Stimulated activated naive B cell treated with anti-CD40 and anti-IgM and Interleukin-4, amounts not matched to agents 10 μg/mL and 1 μg/mL and 100 μg/mL, for 72 hours (primary cell): ENCODE data around the gene ATPAF1.
"Not testable (repeated sequence)": the region's sequence is repeated elsewhere in the genome, so short reads cannot be mapped to it uniquely, and the experiment has no call there.

Experiments
- ATAC-seq, 2 donors: fragments of 150-1000 bp; cut with Tn5 transposase; replicated peaks; 2 replicates each; pipeline ENCODE4 v1.10.0; 2021; ENCODE audit warnings: moderate library complexity in 1 of 2
- DNase-seq: peaks from one replicate; pipeline ENCODE4 v3.0.0; 2021
- H3K27ac Mint-ChIP-seq: one replicate; pipeline ENCODE4 v1.8.0; 2022; ENCODE audit warnings: mild to moderate bottlenecking, mixed read lengths
- H3K27me3 Mint-ChIP-seq, 2 donors: one replicate each; pipeline ENCODE4 v1.8.0; 2022; ENCODE audit warnings: mixed read lengths in 2 of 2
- H3K36me3 Mint-ChIP-seq, 2 donors: one replicate each; pipeline ENCODE4 v1.8.0; 2022; ENCODE audit warnings: mixed read lengths in 2 of 2, mild to moderate bottlenecking in 1 of 2
- H3K4me1 Mint-ChIP-seq, 2 donors: one replicate each; pipeline ENCODE4 v1.8.0; 2022; ENCODE audit warnings: mixed read lengths in 2 of 2, mild to moderate bottlenecking in 1 of 2
- H3K4me3 Mint-ChIP-seq, 2 donors: one replicate each; pipeline ENCODE4 v1.8.0; 2022; ENCODE audit warnings: mild to moderate bottlenecking in 2 of 2, mixed read lengths in 2 of 2, moderate library complexity in 1 of 2
- H3K9me3 Mint-ChIP-seq, 2 donors: one replicate each; pipeline ENCODE4 v1.8.0; 2022; ENCODE audit warnings: mixed read lengths in 2 of 2, mild to moderate bottlenecking in 1 of 2

ATPAF1 gene, protein sequence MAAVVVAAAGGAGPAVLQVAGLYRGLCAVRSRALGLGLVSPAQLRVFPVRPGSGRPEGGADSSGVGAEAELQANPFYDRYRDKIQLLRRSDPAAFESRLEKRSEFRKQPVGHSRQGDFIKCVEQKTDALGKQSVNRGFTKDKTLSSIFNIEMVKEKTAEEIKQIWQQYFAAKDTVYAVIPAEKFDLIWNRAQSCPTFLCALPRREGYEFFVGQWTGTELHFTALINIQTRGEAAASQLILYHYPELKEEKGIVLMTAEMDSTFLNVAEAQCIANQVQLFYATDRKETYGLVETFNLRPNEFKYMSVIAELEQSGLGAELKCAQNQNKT

DNA sequence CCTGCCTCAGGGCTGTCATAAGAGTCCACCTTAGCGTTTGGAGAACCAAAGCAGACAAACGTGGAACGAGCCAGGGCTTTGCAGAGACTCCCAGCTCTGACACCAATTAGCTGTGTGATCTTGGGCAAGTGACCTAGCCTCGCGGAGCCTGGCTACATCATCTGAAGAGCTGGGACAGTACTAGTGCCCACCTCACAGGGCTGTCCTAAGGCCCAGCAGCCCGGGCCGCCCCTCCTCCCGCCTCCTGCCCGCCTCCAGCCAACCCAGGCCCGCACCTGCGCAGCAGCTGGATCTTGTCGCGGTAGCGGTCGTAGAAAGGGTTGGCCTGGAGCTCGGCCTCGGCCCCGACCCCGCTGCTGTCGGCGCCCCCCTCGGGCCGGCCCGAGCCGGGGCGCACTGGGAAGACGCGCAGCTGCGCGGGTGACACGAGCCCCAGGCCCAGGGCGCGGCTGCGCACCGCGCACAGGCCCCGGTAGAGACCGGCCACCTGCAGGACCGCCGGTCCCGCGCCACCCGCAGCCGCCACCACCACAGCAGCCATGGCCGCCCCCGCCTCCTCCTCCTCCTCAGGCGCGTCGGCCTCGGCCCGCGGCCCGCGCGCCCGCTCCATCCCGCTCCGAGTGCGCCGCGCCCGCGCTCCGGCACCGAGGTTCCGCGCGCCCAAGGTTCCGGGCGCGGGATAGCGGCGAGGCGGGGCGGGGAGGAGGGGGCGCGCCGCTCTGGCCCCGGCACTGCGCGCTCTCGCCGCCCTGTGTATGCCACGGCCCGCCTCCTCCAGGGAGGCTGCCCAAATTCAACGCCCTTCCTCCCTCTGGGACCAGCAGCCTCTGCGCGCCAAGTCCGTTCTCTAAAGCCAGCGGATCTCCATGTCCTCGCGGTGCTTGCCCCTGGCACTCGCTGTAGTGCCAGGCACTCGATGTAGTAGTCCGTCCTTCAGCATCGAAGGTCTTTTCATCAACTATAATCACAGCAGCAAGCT is at the start of gene ATPAF1:
ATPAF1 (minus strand) TSS at position 583 of the 979 bp plus-strand sequence; CDS start at position 541, 42 bp downstream.
- H3K27ac Mint-ChIP-seq, result peak within 1 kb of the TSS; percentile 49
- H3K4me3 Mint-ChIP-seq, result peak within 1 kb of the TSS in 1 of 2 donors; percentile 82
- ATAC-seq (peak; percentile 89 to 93), DNase-seq (peak; percentile 66)
- H3K27me3 Mint-ChIP-seq, result no peaks in the 10 kb centered on the region
- peaks cover 17 to 18% of the 10 kb centered on the region in 2 donors for H3K4me1 Mint-ChIP-seq
- H3K9me3 Mint-ChIP-seq, result no peaks in the 10 kb centered on the region
- peaks cover 14 to 19% of the 10 kb centered on the region in 2 donors for H3K36me3 Mint-ChIP-seq

DNA sequence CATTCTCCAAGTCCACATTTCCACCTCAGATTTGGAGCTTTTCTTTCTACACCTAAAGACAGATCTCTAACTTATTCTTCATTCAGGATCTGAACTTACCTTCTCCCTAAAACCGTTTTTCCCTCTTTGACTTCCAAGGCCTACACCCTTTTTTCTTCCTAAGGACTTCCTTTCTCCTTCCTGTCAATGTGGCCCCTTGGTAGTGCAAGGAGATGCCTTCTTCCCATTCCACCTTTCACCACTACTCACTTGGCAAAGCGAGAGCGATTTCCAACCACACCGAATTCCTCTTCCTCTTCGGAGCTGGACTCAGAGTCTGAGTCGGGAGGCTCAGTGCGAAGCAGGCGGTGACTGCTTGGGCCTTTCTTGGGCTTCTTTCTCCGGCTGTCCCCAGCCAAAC is 49.5 kb upstream of the ATPAF1 start:
- Mint-ChIP-seq H3K9me3 (no peaks in the 10 kb centered on the region), H3K36me3 (peaks cover 13 to 34% of the 10 kb centered on the region in 2 donors), H3K4me3 (peak overlapping the region; percentile 95 to 97), H3K4me1 (peaks cover 24 to 40% of the 10 kb centered on the region in 2 donors), H3K27me3 (peaks cover 0 to 9% of the 10 kb centered on the region in 2 donors), H3K27ac (peak overlapping the region; percentile 97)
- DNase-seq, result no peak
- ATAC-seq, result no peak

DNA sequence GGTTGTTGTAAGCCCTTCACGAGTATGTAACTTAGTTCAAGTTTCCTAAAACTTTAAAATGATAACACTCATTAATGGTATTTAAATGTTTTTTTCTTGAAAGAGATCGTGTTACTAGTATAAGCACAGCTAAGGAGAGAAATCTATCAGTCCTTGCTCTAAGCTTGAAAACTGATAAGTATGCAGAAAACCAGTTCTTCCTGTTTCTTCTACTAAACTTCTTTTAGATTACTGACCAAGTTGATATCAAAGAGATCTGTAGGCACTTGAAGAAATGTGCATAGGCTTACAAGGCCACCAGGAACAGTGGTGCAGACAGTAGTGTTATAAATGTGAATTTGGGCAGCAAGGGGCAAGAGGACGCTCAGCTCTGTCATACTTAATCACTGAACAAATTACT is 46.8 kb upstream of the ATPAF1 start:
- no peak for ATAC-seq
- no peak for DNase-seq
- peaks cover 13 to 45% of the 10 kb centered on the region in 2 donors for H3K36me3 Mint-ChIP-seq
- no peak overlapping the region for H3K27ac Mint-ChIP-seq
- H3K27me3 Mint-ChIP-seq, result no peaks in the 10 kb centered on the region
- H3K4me3 Mint-ChIP-seq, result no peak overlapping the region
- no peaks in the 10 kb centered on the region for H3K9me3 Mint-ChIP-seq
- H3K4me1 Mint-ChIP-seq, result peaks cover 27 to 39% of the 10 kb centered on the region in 2 donors

DNA sequence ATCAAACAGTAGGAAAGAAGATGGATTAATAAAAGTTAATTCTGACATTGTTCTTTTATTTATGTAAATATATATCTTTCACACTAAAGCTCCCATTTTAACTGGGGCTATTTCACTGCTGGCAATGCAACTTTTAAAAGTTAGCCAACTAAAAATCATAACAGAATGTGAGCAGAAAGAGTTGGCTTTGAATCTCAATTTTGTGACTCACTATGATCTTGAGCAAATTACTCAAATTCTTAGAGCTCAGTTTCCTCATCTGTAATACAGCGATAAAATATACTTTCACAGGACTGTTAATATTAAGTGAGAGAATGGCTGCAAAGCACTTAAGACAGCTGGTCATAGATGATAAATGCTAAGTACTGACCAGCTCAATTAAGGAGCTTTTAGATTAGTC is 40.0 kb upstream of the ATPAF1 start:
- no peak overlapping the region for H3K4me3 Mint-ChIP-seq
- H3K27me3 Mint-ChIP-seq, result no peaks in the 10 kb centered on the region
- DNase-seq (no peak), ATAC-seq (no peak)
- no peaks in the 10 kb centered on the region for H3K9me3 Mint-ChIP-seq
- peaks cover 19 to 33% of the 10 kb centered on the region in 2 donors for H3K36me3 Mint-ChIP-seq
- no peak overlapping the region for H3K27ac Mint-ChIP-seq
- peaks cover 6 to 10% of the 10 kb centered on the region in 2 donors for H3K4me1 Mint-ChIP-seq

DNA sequence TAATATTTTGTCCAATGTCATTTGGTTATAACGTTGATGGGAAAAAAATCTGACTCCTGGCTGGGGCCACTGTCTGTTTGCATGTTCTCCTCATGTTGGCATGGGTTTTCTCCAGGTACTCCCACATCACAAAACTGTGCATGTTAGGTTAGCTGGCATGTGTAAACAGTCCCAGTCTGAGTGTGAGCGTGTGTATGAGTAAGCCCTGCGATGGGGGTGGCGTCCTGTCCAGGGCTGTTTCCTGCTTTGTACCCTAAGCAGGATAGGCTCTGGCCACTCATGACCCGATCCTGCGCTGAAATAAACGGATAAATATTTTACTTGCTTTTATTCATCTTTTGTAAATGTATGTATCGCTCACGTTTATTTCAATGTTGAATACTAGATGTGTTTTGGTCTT is 37.2 kb upstream of the ATPAF1 start:
- Mint-ChIP-seq H3K4me1 (peaks cover 12 to 16% of the 10 kb centered on the region in 2 donors), H3K9me3 (no peaks in the 10 kb centered on the region), H3K27ac (no peak overlapping the region), H3K4me3 (no peak overlapping the region), H3K36me3 (peaks cover 23 to 35% of the 10 kb centered on the region in 2 donors), H3K27me3 (no peaks in the 10 kb centered on the region)
- ATAC-seq (no peak), DNase-seq (no peak)

DNA sequence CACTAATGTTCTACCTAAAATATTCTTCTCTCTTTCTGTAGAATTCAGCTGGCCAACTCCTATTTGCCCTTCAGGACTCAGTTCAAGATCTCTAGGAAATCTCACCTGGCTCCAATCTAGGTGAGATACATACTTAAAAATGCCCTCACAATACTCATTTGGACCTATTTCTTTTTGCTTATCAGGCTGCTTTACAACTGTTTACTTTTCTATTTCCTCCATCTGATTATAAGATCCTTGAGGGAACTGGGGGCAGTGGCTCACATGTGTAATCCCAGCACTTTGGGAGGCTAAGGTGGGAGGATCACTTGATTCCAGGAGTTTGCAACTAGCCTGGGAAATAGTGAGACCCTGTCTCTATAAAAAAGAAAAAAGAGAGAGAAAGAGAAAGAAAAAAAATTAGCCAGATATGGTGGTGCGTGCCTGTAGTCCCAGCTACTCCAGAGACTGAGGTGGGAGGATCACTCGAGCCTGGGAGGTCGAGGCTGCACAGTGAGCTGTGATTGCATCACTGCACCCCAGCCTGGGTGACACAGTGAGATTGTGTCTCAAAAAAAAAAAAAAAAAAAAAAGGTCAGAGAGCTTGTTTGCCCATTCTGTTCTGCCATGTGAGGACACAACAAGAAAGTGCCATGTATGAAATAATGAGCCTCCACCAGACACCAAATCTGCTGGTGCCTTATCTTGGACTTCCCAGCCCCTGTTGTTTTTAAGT is 35.9 kb upstream of the ATPAF1 start:
- H3K36me3 Mint-ChIP-seq, result peaks cover 22 to 31% of the 10 kb centered on the region in 2 donors
- ATAC-seq, result no peak
- H3K4me1 Mint-ChIP-seq, result peaks cover 15 to 21% of the 10 kb centered on the region in 2 donors
- no peak for DNase-seq
- no peaks in the 10 kb centered on the region for H3K27me3 Mint-ChIP-seq
- H3K27ac Mint-ChIP-seq, result no peak overlapping the region
- H3K9me3 Mint-ChIP-seq, result no peaks in the 10 kb centered on the region
- H3K4me3 Mint-ChIP-seq, result no peak overlapping the region

DNA sequence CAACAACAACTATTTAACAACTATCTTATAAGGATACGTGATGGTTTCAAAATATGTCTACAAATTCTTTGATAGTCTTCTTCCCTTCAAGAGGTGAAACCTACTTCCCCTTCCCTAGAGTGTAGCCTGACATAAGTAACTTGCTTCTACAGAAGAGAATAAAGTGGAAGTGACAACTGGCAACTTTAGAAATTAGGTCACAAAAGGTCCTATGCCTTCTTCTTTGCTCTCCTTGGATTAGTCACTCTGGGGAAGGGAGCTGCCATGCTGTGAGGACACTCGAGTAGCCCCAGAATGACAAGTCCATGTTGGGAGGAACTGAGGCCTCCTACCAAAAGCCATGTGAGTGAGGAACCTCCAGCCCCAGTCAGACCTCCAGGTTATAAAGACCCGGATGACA is 31.5 kb upstream of the ATPAF1 start:
- ATAC-seq, result peak; percentile 87 to 99
- no peaks in the 10 kb centered on the region for H3K27me3 Mint-ChIP-seq
- peaks cover 3 to 6% of the 10 kb centered on the region in 2 donors for H3K9me3 Mint-ChIP-seq
- no peak for DNase-seq
- H3K36me3 Mint-ChIP-seq, result peaks cover 32 to 51% of the 10 kb centered on the region in 2 donors
- H3K4me1 Mint-ChIP-seq, result peaks cover 19 to 25% of the 10 kb centered on the region in 2 donors
- H3K27ac Mint-ChIP-seq, result peak overlapping the region; percentile 73
- H3K4me3 Mint-ChIP-seq, result no peak overlapping the region

DNA sequence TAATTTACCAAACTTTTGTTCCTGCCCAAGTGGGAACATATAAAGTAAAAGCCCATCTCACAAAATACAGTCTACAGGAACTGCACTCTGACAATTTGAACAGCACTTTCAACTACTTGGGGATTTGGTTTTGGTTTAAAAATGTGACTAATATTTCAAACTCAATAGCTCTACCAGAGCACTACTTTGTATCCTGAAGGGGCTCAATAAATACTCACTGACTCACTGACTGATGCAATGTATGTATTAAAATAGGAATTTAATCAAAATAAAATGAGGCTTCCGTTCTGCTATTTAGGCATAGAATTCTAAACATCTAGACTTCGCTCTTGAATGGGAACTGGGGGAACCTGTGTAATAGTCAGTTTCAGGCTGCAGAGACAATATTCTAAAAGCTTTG is 28.9 kb upstream of the ATPAF1 start:
- Mint-ChIP-seq H3K4me1 (peaks cover 13 to 25% of the 10 kb centered on the region in 2 donors), H3K36me3 (peaks cover 36 to 42% of the 10 kb centered on the region in 2 donors), H3K4me3 (no peak overlapping the region), H3K27ac (no peak overlapping the region), H3K9me3 (peaks cover 3 to 6% of the 10 kb centered on the region in 2 donors), H3K27me3 (no peaks in the 10 kb centered on the region)
- DNase-seq (no peak), ATAC-seq (no peak)

DNA sequence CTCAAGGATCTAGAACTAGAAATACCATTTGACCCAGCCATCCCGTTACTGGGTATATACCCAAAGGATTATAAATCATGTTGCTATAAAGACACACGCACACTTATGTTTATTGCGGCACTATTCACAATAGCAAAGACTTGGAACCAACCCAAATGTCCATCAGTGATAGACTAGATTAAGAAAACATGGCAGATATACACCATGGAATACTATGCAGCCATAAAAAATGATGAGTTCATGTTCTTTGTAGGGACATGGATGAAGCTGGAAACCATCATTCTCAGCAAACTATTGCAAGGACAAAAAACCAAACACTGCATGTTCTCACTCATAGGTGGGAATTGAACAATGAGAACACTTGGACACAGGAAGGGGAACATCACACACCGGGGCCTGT is 26.5 kb upstream of the ATPAF1 start:
- H3K4me3 Mint-ChIP-seq, H3K27ac Mint-ChIP-seq, DNase-seq, H3K9me3 Mint-ChIP-seq, H3K27me3 Mint-ChIP-seq, ATAC-seq: not testable (repeated sequence)
- Mint-ChIP-seq H3K36me3 (peaks cover 41 to 51% of the 10 kb centered on the region in 2 donors), H3K4me1 (peaks cover 13 to 25% of the 10 kb centered on the region in 2 donors)

DNA sequence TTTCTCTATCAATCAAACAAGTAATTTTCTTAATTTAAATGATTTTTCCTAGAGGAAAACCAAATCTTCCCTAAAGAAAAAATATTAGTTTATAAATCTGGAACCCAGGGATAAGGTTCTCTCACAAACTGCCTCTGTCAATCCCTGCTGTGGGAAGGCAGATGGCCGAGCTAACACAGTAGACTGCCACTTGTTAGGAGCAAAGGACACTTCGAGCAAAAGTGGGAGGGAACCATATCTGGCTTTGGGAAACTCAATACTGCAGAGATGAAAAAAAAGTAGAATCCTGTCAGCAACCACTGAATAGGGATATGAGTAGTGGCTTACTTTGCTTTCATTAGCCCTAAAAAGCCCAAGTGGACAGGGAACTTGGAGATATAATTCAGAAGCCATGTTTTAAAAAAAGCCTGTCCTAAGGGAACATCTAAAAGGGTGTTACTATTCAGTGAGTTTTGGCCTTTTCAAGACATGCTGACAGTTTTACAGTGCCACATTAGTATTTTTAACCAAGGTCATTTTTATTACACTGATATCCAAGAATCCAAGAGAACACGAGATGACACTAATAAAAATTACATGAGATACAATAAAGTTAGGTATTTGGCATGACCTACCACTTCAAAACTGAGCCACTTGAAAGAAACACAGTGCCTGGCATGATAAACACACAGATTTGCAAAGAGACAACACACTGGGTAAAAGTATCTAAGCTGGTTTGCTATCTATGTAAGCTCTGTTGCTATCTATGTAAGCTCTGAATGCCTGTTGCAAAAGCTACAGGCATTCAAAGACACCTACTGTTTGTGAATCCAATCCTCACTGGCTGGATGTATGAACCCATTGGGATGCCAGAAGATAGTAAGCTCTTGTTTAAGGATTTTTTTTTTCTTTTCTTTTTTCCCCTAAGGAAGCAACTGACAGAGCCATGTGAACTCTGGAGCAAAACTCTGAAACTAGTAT is 24.9 kb upstream of the ATPAF1 start:
- DNase-seq, result no peak
- Mint-ChIP-seq H3K27me3 (no peaks in the 10 kb centered on the region), H3K36me3 (peaks cover 47 to 56% of the 10 kb centered on the region in 2 donors), H3K9me3 (peaks cover 3 to 6% of the 10 kb centered on the region in 2 donors), H3K4me3 (no peak overlapping the region), H3K4me1 (peaks cover 10 to 25% of the 10 kb centered on the region in 2 donors), H3K27ac (no peak overlapping the region)
- ATAC-seq, result no peak

DNA sequence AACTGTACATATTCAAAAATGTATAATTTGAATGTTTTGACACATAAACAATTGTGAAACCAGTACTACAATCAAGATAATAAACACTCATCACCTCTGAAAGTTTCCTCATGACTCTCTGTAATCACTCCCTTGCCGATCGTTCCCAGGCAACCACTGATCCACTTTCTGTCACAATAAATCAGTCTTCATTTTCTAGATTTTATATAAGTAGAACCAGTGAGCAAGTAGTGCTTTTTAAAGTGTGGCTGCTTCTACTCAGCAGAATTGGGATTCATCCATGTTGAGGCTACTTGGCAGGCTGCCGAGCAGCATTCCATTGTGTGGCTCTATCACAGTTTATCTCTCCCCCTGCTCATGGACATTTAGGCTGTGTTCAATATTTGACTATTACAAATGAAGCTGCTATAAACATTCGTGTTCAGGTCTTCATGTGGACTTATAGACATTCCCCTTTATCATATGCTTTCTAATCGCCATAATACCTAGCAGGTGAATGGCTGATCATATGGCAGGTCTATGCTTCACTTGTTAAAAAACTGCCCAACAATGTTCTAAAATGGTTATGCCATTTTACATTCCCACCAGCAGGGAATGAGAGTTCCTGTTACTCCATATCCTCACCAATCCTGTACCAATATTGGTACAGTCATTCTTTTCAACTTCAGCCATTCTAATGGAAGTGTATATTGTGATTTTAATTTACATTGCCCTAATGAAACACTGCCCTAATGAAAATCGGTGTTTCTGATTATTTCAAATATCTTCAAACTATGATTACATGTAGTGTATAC is 24.0 kb upstream of the ATPAF1 start:
- peaks cover 52 to 57% of the 10 kb centered on the region in 2 donors for H3K36me3 Mint-ChIP-seq
- DNase-seq (no peak), ATAC-seq (no peak)
- H3K27me3 Mint-ChIP-seq, result no peaks in the 10 kb centered on the region
- H3K27ac Mint-ChIP-seq, result peak overlapping the region; percentile 14
- H3K4me1 Mint-ChIP-seq, result peaks cover 10 to 25% of the 10 kb centered on the region in 2 donors
- H3K4me3 Mint-ChIP-seq, result no peak overlapping the region
- H3K9me3 Mint-ChIP-seq, result peaks cover 3 to 6% of the 10 kb centered on the region in 2 donors

DNA sequence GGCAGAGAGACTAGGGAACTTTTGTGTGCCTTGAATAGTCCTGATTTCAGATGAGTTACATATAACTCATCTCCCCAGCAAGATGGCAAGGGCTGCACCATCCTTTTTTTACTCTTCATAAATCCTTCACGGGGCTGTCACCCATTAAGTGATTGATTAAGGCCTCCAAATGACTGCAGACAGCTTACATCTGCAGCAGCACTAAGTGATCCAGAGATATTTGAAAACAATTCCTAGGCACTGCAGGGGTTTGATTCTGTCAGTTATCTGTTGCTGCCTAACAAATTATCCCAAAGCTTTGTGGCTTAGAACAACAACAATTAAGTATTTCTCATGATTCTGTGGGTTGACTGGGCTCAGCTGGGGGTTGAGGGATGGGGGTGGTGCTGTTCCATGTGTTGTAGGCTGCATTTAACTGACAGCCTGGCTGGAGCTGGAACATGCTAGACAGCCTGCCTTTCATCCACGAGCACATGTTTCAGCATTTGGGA is 22.8 kb upstream of the ATPAF1 start:
- Mint-ChIP-seq H3K27ac (no peak overlapping the region), H3K36me3 (peaks cover 57 to 58% of the 10 kb centered on the region in 2 donors), H3K9me3 (peaks cover 3 to 6% of the 10 kb centered on the region in 2 donors), H3K27me3 (no peaks in the 10 kb centered on the region), H3K4me3 (no peak overlapping the region), H3K4me1 (peaks cover 10 to 25% of the 10 kb centered on the region in 2 donors)
- DNase-seq (no peak), ATAC-seq (no peak)
